VCaP (cell line): ENCODE data around the gene OTUD4.

ENCODE experiments used
- H3K27ac ChIP-seq: fragments of 450-650 bp; 2 replicates; pipeline ENCODE4 v1.5.1; 2017
- TF ChIP-seq, protein P1 (sequence below): fragments of 450-650 bp; conservative IDR thresholded peaks from 2 replicates; pipeline ENCODE4 v1.5.1; 2017; ENCODE audit warnings: mild to moderate bottlenecking, moderate library complexity

Gene OTUD4

DNA sequence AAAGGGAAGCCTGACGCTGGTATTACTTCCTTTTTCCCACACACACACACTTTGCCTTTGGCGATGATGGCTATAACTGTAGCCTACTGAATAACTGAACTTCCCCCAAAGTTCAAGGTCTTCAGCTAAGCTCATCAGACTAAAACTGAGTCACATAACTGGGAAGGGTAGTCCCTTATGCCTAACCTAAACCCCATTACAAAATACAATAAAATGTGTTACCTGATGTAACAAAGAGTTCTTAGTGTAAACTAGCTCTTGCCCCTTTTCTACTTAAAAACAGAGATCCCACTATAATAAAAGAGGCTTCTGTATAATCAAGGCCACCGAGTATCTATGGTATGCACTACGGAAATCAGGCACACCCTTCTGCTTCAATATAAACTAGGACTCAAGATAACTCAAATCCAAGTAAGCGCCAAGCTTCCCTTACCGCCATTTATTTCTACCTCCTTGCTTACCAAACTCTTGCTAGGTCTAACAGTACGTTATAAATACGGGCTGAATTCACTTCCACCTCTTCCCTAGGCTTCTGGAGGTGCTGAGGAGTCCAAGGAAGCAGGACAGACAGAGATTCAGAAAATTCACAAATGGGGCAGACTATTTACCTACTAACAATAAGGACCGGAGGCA, 2.4 kb downstream of the OTUD4 start:
- TF ChIP-seq, protein P1, sequence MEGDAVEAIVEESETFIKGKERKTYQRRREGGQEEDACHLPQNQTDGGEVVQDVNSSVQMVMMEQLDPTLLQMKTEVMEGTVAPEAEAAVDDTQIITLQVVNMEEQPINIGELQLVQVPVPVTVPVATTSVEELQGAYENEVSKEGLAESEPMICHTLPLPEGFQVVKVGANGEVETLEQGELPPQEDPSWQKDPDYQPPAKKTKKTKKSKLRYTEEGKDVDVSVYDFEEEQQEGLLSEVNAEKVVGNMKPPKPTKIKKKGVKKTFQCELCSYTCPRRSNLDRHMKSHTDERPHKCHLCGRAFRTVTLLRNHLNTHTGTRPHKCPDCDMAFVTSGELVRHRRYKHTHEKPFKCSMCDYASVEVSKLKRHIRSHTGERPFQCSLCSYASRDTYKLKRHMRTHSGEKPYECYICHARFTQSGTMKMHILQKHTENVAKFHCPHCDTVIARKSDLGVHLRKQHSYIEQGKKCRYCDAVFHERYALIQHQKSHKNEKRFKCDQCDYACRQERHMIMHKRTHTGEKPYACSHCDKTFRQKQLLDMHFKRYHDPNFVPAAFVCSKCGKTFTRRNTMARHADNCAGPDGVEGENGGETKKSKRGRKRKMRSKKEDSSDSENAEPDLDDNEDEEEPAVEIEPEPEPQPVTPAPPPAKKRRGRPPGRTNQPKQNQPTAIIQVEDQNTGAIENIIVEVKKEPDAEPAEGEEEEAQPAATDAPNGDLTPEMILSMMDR: no peak
- peak overlapping the region; percentile 86; the same call in 1 of the 2 replicates for H3K27ac ChIP-seq

DNA sequence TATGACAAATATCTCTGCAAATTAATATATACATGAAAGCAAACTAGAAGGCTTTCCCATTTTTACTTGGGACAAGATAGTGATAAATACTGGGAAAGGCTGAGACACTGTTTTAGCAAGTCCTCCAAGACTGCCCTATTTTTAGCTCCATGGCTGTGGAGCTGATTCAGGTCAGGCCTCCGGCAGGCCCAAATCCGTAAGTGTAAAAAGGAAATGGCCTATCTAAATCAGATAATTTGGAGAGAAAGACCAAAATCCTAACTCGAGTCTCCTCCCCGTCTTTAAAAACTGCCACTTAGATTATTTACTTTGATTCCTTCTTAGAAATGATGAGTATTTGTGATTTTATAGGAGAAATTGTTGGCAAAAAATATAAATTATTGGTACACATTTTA, 2.9 kb downstream of the OTUD4 start:
- TF ChIP-seq, protein P1: no peak
- H3K27ac ChIP-seq: no peak overlapping the region

DNA sequence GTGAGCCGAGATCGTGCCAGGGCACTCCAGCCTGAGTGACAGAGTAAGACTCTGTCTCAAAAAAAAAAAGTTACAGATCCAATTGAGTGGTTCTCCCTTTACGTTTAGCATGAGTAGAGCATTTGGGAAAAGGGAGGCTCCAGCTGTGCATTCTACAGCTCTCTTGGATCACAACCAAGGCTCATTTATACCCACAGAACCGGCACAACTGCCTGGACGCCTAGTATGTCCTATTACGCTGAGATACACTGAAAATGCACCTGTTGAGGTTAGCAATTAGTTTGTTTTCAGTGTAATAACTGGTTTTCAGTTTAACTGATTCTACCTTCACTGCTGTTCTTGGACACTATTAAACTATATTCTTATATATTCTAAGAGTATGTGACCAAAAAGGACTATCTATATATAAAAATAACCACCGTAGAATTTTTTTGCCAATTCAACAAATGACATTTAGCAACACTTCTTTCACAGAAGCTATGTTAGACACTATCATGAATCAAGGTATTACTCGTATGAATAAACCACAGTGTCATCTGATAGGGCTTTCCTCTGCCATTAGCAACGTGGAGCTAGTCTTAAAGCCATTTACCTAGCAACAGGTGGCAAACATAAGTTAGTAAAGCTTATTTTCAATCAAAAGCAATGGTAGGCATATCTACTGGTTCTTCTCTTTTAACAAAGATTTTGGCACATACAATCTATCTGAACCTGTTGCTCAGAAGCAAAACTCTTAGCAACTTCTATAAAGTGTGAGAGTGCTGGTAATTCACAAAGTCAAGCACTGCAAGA, 3.6 kb downstream of the OTUD4 start:
- TF ChIP-seq, protein P1: no peak
- H3K27ac ChIP-seq: no peak overlapping the region

DNA sequence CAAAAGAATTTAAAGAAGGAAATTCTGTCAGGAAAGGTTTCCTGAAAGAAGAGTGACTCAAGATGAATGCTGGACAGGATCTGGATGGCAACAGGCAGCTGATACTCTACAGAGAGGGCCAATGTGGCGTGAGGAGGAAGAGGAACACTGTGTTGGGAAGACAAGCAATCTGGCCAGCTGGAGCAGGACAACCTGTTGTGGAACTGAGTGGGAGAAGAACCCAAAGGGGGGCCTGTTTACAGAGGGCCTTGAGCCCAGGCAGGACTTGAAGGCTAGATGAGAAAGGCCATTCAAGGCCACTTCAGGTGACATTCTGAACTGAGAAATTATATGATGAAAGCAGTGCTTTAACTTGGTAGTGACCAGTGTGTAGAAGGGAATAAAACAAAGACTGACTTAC, 8.5 kb downstream of the OTUD4 start:
- H3K27ac ChIP-seq: no peak overlapping the region
- TF ChIP-seq, protein P1: no peak

DNA sequence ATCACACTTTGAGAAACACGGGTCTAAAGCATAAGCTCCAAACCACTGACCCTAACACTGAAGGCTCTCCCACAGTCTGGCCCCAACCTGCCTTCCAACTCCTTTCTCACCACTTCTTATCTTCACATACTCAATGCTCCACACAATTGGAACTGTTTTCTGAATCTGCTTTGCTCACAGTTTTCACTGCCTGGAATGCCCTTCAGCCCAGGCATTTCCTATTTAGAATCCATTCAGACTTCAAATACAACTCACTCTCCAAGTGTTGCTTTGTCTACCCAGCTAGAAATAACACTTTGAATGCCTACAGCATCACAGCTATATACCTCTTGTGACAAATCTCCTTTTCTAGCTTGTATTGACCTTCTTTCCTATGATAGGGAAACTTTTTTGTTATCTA, 10.2 kb downstream of the OTUD4 start:
- H3K27ac ChIP-seq: no peak overlapping the region
- TF ChIP-seq, protein P1: no peak

DNA sequence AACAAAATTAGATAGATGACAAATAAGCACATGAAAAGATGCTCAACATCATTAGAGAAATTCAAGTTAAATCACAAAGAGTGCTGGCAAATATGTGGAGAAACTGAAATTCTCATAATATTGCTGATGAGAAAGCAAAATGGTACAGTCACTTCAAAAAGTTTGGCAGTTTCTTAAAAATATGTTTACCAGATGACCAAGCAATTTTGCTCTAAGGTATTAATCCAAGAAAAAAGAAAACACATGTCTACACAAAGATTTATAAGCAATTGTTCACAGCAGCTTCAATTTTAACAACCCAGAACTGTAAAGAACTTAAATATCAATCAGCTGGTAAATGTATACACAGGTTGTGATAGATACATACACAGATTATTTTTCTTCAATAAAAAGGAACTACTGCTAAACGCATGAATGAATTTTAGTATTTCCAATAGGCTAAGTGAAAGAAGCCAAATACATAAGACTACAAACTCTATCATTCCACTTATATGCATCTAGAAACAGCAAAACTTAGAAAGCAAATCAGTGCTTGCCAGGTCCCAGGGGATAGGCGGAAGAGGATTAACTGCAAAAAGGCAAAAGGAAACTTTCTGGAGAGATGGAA, 11.7 kb downstream of the OTUD4 start:
- TF ChIP-seq, protein P1: no peak
- no peak overlapping the region for H3K27ac ChIP-seq

DNA sequence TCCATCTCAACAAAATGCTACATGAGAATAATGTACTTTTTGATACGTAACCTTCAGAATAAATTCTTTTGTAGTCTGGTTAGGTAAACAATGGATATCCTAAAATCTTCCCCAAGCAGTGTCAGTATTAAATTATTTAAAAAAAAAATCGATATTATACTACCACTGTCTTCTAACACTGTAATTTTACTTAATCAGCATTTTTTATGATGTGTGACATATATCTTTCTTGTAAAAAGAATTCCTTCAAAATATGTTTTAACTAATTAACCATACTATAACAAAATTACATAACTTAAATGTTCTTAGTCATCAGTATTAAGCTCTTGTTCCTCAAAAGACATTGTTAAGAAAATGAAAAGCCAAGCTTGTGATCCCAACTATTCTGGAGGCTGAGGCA, 12.5 kb downstream of the OTUD4 start:
- TF ChIP-seq, protein P1: no peak
- H3K27ac ChIP-seq: no peak overlapping the region
